Thyroid gland (tissue), 4 donors: ENCODE results near the gene ATM. TPM values are rescaled to one million over a fixed set of nuclear protein-coding genes. Genes with fewer than 3 reads are reported as not detected.
"Not testable (repeated sequence)": the region's sequence is repeated elsewhere in the genome, so short reads cannot be mapped to it uniquely, and the experiment has no call there.

Source experiments
- DNase-seq, 2 donors: peaks; one replicate each; pipeline ENCODE4 v3.0.0-alpha.2; 2019
- H3K27ac ChIP-seq, 3 donors: fragments of 200-600 bp; sonication (generic); 1 replicate in 2 of 3; 2 replicates in 1 of 3; pipeline ENCODE4 v1.5.1; 2016 to 2019; ENCODE audit warnings: mild to moderate bottlenecking in 1 of 3, moderate library complexity in 1 of 3
- H3K27me3 ChIP-seq: fragments of 200-600 bp; sonication (generic); one replicate; pipeline ENCODE4 v1.5.1; 2019
- H3K36me3 ChIP-seq, 2 donors: fragments of 200-600 bp; sonication (generic); one replicate each; pipeline ENCODE4 v1.5.1; 2016 to 2019
- H3K4me1 ChIP-seq, 2 donors: fragments of 200-600 bp; sonication (generic); one replicate each; pipeline ENCODE4 v1.5.1; 2017 to 2019
- H3K4me3 ChIP-seq, 3 donors: fragments of 200-600 bp; sonication (generic); replicated peaks in 1 of 3; 1 replicate in 2 of 3; 2 replicates in 1 of 3; pipeline ENCODE4 v1.5.1; 2016; ENCODE audit warnings: mild to moderate bottlenecking in 1 of 3
- H3K9me3 ChIP-seq: fragments of 200-600 bp; sonication (generic); one replicate; pipeline ENCODE4 v1.5.1; 2017
- CTCF ChIP-seq, 6 experiments: fragments of 200-600 bp in 3 of 6; fragments of 450-650 bp in 3 of 6; sonication (generic) in 3 of 6; IDR thresholded peaks; one replicate each; pipeline ENCODE4 v1.5.1; 2016 to 2019; ENCODE audit warnings: antibody characterized with exemption in 6 of 6, mild to moderate bottlenecking in 2 of 6, inconsistent platforms in 1 of 6, moderate library complexity in 1 of 6
- POLR2A ChIP-seq, 2 donors: fragments of 450-650 bp; IDR thresholded peaks; one replicate each; pipeline ENCODE4 v1.6.1; 2017; ENCODE audit warnings: antibody characterized with exemption in 2 of 2, mild to moderate bottlenecking in 2 of 2, moderate library complexity in 1 of 2
- WGBS, 2 donors: methylation state at CpG; one replicate each; pipeline ENCODE4 v1.1.5; 2017; 5-methylcytosine and 5-hydroxymethylcytosine counted together
- intact Hi-C: fragments of 100-400 bp; cut with DNase I; formaldehyde crosslinking; loops from one replicate; pipeline ENCODE4 v1.15.1; 2023
- total RNA-seq, 4 donors: library from RNA; depleted of rRNA; stranded (reverse); fragments of >200 nt; gene quantifications; one replicate each; pipeline ENCODE4 v1.2.3, GENCODE V29; 2016

The ATM gene
- total RNA-seq, 4 donors from 2014 or later: 84.4 to 207 (median 137) TPM

- H3K27me3 ChIP-seq: no peaks in the 10 kb centered on the region
- DNase-seq: no peak
- H3K36me3 ChIP-seq: peaks cover 15 to 29% of the 10 kb centered on the region in 2 donors
- no peak for TF ChIP-seq CTCF (IDR thresholded peaks at IDR 0.05)
- no peak for TF ChIP-seq POLR2A (IDR thresholded peaks at IDR 0.05)
- H3K9me3 ChIP-seq: no peaks in the 10 kb centered on the region
- no peak overlapping the region for H3K27ac ChIP-seq
- intact Hi-C loops: no loop called here
- H3K4me1 ChIP-seq: no peaks in the 10 kb centered on the region
- H3K4me3 ChIP-seq: no peak overlapping the region
These were observed 128.6 kb downstream of the ATM start for GRCh38 chr11:108351468-108351867.

GRCh38 chr11:108364159-108364558 lies 141.3 kb downstream of the ATM start:
- intact Hi-C loops: no loop called here

GRCh38 chr11:108368134-108368533 lies 145.3 kb downstream of the ATM start:
- Histone ChIP-seq H3K4me1 (no peaks in the 10 kb centered on the region), H3K27ac (no peak overlapping the region), H3K27me3 (no peaks in the 10 kb centered on the region), H3K9me3 (no peaks in the 10 kb centered on the region), H3K36me3 (peaks cover 5 to 10% of the 10 kb centered on the region in 2 donors), H3K4me3 (no peak overlapping the region)
- intact Hi-C loops: no loop called here
- DNase-seq: no peak
- WGBS, 2 donors: 89 to 92% methylated on average over 1 of the region's 1 CpG
- no peak for TF ChIP-seq POLR2A (IDR thresholded peaks at IDR 0.05)

More at GRCh38 chr11:108364159-108364558, 141.3 kb downstream of the ATM start:
- no peaks in the 10 kb centered on the region for H3K27me3 ChIP-seq
- WGBS, 2 donors: 87 to 92% methylated on average over 2 of the region's 2 CpGs
- no peak for DNase-seq
- TF ChIP-seq POLR2A (IDR thresholded peaks at IDR 0.05): no peak
- no peak for TF ChIP-seq CTCF (IDR thresholded peaks at IDR 0.05)
- no peaks in the 10 kb centered on the region for H3K9me3 ChIP-seq
- H3K27ac ChIP-seq: no peak overlapping the region
- H3K36me3 ChIP-seq: peaks cover 5 to 10% of the 10 kb centered on the region in 2 donors
- no peak overlapping the region for H3K4me3 ChIP-seq
- H3K4me1 ChIP-seq: no peaks in the 10 kb centered on the region

GRCh38 chr11:108369064-108369463 lies 146.2 kb downstream of the ATM start:
- Histone ChIP-seq H3K4me1 (no peaks in the 10 kb centered on the region), H3K27me3 (no peaks in the 10 kb centered on the region), H3K27ac (no peak overlapping the region), H3K4me3 (no peak overlapping the region), H3K36me3 (peaks cover 5 to 10% of the 10 kb centered on the region in 2 donors), H3K9me3 (no peaks in the 10 kb centered on the region)
- 85 to 94% methylated on average over 5 of the region's 5 CpGs for WGBS, 2 donors
- intact Hi-C loops: no loop called here
- TF ChIP-seq POLR2A (IDR thresholded peaks at IDR 0.05): no peak
- no peak for TF ChIP-seq CTCF (IDR thresholded peaks at IDR 0.05)
- DNase-seq: no peak

GRCh38 chr11:108370315-108370714 lies 147.4 kb downstream of the ATM start:
- no peak for TF ChIP-seq POLR2A (IDR thresholded peaks at IDR 0.05)
- no peak for TF ChIP-seq CTCF (IDR thresholded peaks at IDR 0.05)
- Histone ChIP-seq H3K4me1 (no peaks in the 10 kb centered on the region), H3K4me3 (no peak overlapping the region), H3K9me3 (no peaks in the 10 kb centered on the region), H3K27me3 (no peaks in the 10 kb centered on the region), H3K27ac (no peak overlapping the region), H3K36me3 (peaks cover 2 to 3% of the 10 kb centered on the region in 2 donors)
- no peak for DNase-seq
- intact Hi-C loops: no loop called here

- H3K27ac ChIP-seq: no peak overlapping the region
- H3K27me3 ChIP-seq: no peaks in the 10 kb centered on the region
- no peak for DNase-seq
- H3K36me3 ChIP-seq: no peaks in the 10 kb centered on the region
- intact Hi-C loops: no loop called here
- no peak overlapping the region for H3K4me3 ChIP-seq
- no peak for TF ChIP-seq POLR2A (IDR thresholded peaks at IDR 0.05)
- no peak for TF ChIP-seq CTCF (IDR thresholded peaks at IDR 0.05)
- H3K4me1 ChIP-seq: no peaks in the 10 kb centered on the region
- no peaks in the 10 kb centered on the region for H3K9me3 ChIP-seq
- WGBS, 2 donors: 75 to 76% methylated on average over 5 of the region's 5 CpGs
These were observed 148.1 kb downstream of the ATM start for GRCh38 chr11:108370990-108371389.

GRCh38 chr11:108373505-108373904 lies 150.6 kb downstream of the ATM start:
- WGBS, 2 donors: 89 to 95% methylated on average over 21 to 24 of the region's 24 CpGs
- intact Hi-C loops, DNase-seq: not testable (repeated sequence)

More at GRCh38 chr11:108373505-108373904, 150.6 kb downstream of the ATM start:
- not testable (repeated sequence) for H3K27me3 ChIP-seq, H3K9me3 ChIP-seq, H3K27ac ChIP-seq, H3K4me1 ChIP-seq, H3K4me3 ChIP-seq, H3K36me3 ChIP-seq
